Measurements from ENCODE around the gene DNTT.

Gene DNTT

DNA sequence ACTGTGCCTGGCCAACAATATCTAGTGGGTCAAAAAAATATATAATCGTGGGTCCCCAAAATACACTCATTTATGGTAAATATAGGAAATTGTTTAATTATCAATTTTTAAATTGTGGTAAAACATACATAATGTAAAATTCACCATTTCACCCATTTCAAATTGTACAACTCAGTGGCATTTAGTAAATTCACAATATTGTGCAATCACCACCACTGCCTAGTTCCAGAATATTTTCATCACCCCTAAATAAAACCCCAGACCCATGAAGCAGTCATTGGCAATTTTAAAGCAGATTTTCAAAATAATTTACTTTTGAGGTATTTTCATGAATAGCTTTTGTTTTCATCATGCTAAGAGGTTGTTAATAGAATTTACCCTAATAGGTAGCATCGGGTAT lies 43.1 kb upstream of the DNTT start:
- TF ChIP-seq SP1 (IDR thresholded peaks at IDR 0.05) = no peak
- TF ChIP-seq TARDBP (IDR thresholded peaks at IDR 0.05) = no peak
- TF ChIP-seq, protein P1, sequence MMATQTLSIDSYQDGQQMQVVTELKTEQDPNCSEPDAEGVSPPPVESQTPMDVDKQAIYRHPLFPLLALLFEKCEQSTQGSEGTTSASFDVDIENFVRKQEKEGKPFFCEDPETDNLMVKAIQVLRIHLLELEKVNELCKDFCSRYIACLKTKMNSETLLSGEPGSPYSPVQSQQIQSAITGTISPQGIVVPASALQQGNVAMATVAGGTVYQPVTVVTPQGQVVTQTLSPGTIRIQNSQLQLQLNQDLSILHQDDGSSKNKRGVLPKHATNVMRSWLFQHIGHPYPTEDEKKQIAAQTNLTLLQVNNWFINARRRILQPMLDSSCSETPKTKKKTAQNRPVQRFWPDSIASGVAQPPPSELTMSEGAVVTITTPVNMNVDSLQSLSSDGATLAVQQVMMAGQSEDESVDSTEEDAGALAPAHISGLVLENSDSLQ (IDR thresholded peaks at IDR 0.05) = no peak
- TF ChIP-seq SUZ12 (IDR thresholded peaks at IDR 0.05) = no peak
- TF ChIP-seq LEF1 (IDR thresholded peaks at IDR 0.05; ENCODE audit: borderline replicate concordance) = no peak
- no peak for TF ChIP-seq BHLHE40 (IDR thresholded peaks at IDR 0.05; ENCODE audit: borderline replicate concordance)
- no peak for TF ChIP-seq ARNT (IDR thresholded peaks at IDR 0.05)
- no peak for TF ChIP-seq FOXM1 (IDR thresholded peaks at IDR 0.05; ENCODE audit: borderline replicate concordance)
- TF ChIP-seq FOXK2 (IDR thresholded peaks at IDR 0.05) = no peak
- no peak for TF ChIP-seq HDGF (IDR thresholded peaks at IDR 0.05; ENCODE audit: borderline replicate concordance)
- no peak for TF ChIP-seq ELF4 (IDR thresholded peaks at IDR 0.05)
- TF ChIP-seq ZNF384 (IDR thresholded peaks at IDR 0.05) = no peak
- TF ChIP-seq CTBP1 (IDR thresholded peaks at IDR 0.05; ENCODE audit: borderline replicate concordance) = no peak
- TF ChIP-seq FOXA1 (IDR thresholded peaks at IDR 0.05) = no peak
- TF ChIP-seq NFRKB (IDR thresholded peaks at IDR 0.05) = no peak
- no peak for TF ChIP-seq L3MBTL2 (conservative IDR thresholded peaks at IDR 0.05)
- POLR2A ChIA-PET = no interaction called here
- DNase-seq (ENCODE audit: extremely low spot score) = no peak
- CTCF ChIA-PET = no interaction called here

DNA sequence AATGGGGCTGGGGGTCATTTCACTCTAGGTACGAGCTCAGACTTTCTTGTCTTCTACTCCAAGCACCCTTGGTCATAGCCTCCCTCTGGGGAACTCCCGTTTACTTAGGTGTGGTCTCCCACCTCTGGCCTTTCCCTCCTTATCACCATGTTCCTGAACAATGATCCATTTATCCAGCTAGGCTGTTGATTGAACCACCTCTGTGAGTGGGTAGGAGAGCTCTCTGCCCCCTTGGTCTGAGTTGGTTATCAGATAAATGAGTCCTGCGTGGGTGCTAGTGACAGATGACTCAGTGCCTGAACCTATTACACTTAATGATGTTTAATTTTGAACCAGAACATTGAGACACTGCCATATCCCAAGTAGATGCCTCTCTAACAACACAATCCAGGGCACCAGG lies 42.3 kb upstream of the DNTT start:
- TF ChIP-seq FOXK2 (IDR thresholded peaks at IDR 0.05) (no peak), TARDBP (IDR thresholded peaks at IDR 0.05) (no peak), L3MBTL2 (conservative IDR thresholded peaks at IDR 0.05) (no peak), ARNT (IDR thresholded peaks at IDR 0.05) (no peak), ZNF384 (IDR thresholded peaks at IDR 0.05) (no peak), NFRKB (IDR thresholded peaks at IDR 0.05) (no peak), SP1 (IDR thresholded peaks at IDR 0.05) (no peak), FOXA1 (IDR thresholded peaks at IDR 0.05) (no peak), LEF1 (IDR thresholded peaks at IDR 0.05; ENCODE audit: borderline replicate concordance) (no peak), HDGF (IDR thresholded peaks at IDR 0.05; ENCODE audit: borderline replicate concordance) (no peak), ELF4 (IDR thresholded peaks at IDR 0.05) (no peak), BHLHE40 (IDR thresholded peaks at IDR 0.05; ENCODE audit: borderline replicate concordance) (no peak), FOXM1 (IDR thresholded peaks at IDR 0.05; ENCODE audit: borderline replicate concordance) (no peak), CTBP1 (IDR thresholded peaks at IDR 0.05; ENCODE audit: borderline replicate concordance) (no peak), SUZ12 (IDR thresholded peaks at IDR 0.05) (no peak)
- TF ChIP-seq, protein P1 (IDR thresholded peaks at IDR 0.05) = no peak
- POLR2A ChIA-PET = no interaction called here
- CTCF ChIA-PET = no interaction called here
- DNase-seq (ENCODE audit: extremely low spot score) = no peak

DNA sequence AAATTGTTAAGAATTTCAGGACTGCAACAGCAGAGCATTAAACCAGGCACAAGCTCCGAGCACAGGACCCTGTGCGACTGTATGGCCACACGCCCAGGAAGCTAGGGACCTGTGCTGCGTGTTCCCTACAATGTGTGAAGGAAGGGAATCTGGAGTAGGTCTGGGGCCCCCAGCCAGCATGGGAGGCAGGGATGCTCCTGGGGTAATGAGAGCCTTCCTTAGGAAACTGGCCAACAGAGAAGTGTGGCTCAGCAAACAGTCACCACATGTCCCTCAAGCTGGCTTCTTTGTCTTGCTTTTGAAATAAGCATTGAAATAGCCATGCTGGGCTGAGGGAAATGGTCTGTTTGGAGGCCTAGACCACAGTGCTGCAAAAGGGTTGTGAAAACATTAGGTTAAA lies 41.1 kb upstream of the DNTT start:
- POLR2A ChIA-PET = no interaction called here
- CTCF ChIA-PET = no interaction called here
- TF ChIP-seq NFRKB (IDR thresholded peaks at IDR 0.05) = no peak
- TF ChIP-seq LEF1 (IDR thresholded peaks at IDR 0.05; ENCODE audit: borderline replicate concordance) = no peak
- TF ChIP-seq L3MBTL2 (conservative IDR thresholded peaks at IDR 0.05) = no peak
- no peak for TF ChIP-seq BHLHE40 (IDR thresholded peaks at IDR 0.05; ENCODE audit: borderline replicate concordance)
- no peak for TF ChIP-seq SUZ12 (IDR thresholded peaks at IDR 0.05)
- no peak for TF ChIP-seq FOXM1 (IDR thresholded peaks at IDR 0.05; ENCODE audit: borderline replicate concordance)
- TF ChIP-seq TARDBP (IDR thresholded peaks at IDR 0.05) = no peak
- TF ChIP-seq CTBP1 (IDR thresholded peaks at IDR 0.05; ENCODE audit: borderline replicate concordance) = no peak
- TF ChIP-seq, protein P1 (IDR thresholded peaks at IDR 0.05) = no peak
- TF ChIP-seq HDGF (IDR thresholded peaks at IDR 0.05; ENCODE audit: borderline replicate concordance) = no peak
- no peak for TF ChIP-seq ZNF384 (IDR thresholded peaks at IDR 0.05)
- no peak for TF ChIP-seq FOXA1 (IDR thresholded peaks at IDR 0.05)
- no peak for TF ChIP-seq SP1 (IDR thresholded peaks at IDR 0.05)
- no peak for TF ChIP-seq ARNT (IDR thresholded peaks at IDR 0.05)
- TF ChIP-seq FOXK2 (IDR thresholded peaks at IDR 0.05) = no peak
- TF ChIP-seq ELF4 (IDR thresholded peaks at IDR 0.05) = no peak
- DNase-seq (ENCODE audit: extremely low spot score) = no peak

DNA sequence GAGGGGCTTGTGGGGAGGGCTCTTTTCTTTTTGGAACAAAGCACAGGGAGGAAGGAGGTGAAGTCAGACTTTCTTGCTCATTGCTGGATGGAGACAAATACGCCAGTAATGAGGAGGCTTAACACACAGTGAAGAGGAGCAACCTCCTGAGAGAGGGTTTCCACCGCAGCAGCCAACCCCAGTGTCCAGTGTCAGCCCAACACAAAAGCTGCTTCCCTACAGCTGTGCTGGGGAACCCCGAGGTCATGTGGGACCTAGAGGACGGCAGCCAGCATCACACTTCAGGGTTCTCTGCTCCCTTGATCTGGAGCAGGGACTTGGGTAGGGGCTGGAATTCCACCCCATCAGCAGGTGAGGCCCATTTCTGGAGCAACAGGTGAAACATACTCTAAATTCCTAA lies 40.6 kb upstream of the DNTT start:
- ChIA-PET CTCF (no interaction called here), POLR2A (no interaction called here)
- no peak for DNase-seq (ENCODE audit: extremely low spot score)
- TF ChIP-seq ZNF384 (IDR thresholded peaks at IDR 0.05) (no peak), NFRKB (IDR thresholded peaks at IDR 0.05) (no peak), SUZ12 (IDR thresholded peaks at IDR 0.05) (no peak), FOXM1 (IDR thresholded peaks at IDR 0.05; ENCODE audit: borderline replicate concordance) (no peak), TARDBP (IDR thresholded peaks at IDR 0.05) (no peak), BHLHE40 (IDR thresholded peaks at IDR 0.05; ENCODE audit: borderline replicate concordance) (no peak), L3MBTL2 (conservative IDR thresholded peaks at IDR 0.05) (no peak), LEF1 (IDR thresholded peaks at IDR 0.05; ENCODE audit: borderline replicate concordance) (no peak)
- TF ChIP-seq, protein P1 (IDR thresholded peaks at IDR 0.05) = no peak

DNA sequence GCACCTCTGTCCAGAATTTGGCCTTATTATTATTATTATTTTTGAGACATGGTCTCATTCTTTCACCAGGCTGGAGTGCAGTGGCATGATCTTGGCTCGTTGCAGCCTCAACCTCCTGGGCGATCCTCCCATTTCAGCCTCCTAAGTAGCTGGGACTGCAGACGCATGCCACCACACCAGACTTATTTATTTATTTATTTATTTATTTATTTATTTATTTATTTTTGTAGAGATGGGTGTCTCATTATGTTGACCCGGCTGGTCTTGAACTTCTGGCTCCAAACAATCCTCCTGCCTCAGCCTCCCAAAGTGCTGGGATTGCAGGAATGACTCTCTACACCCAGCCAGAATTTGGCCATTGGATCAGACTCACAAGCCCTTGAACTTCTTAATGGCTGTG lies 39.3 kb upstream of the DNTT start:
- no peak for DNase-seq (ENCODE audit: extremely low spot score)
- ChIA-PET CTCF (no interaction called here), POLR2A (no interaction called here)
- TF ChIP-seq L3MBTL2 (conservative IDR thresholded peaks at IDR 0.05) = no peak
- TF ChIP-seq ARNT (IDR thresholded peaks at IDR 0.05) = no peak
- no peak for TF ChIP-seq ELF4 (IDR thresholded peaks at IDR 0.05)
- no peak for TF ChIP-seq FOXM1 (IDR thresholded peaks at IDR 0.05; ENCODE audit: borderline replicate concordance)

Data from HEK293T (cell line).